PC-9 (cell line): Measurements from ENCODE around the gene SLC26A2. TPM values are rescaled to one million over a fixed set of nuclear protein-coding genes. Genes with fewer than 3 reads are reported as not detected.
"Not testable (repeated sequence)": the region's sequence is repeated elsewhere in the genome, so short reads cannot be mapped to it uniquely, and the experiment has no call there.

Source experiments
- BruUV-seq: library from RNA; stranded (reverse); fragments of 400-500 nt; replicated peaks from 2 replicates; lab custom pipeline; 2021; lab: Mats Ljungman, UMichigan
- CTCF ChIA-PET: fragments of 300-600 bp; sonication (Branson Sonifier 250); formaldehyde crosslinking; loops from one replicate; lab custom pipeline; 2022; ENCODE audit warnings: antibody characterized with exemption; lab: Charles Lee
- POLR2A ChIA-PET: fragments of 300-600 bp; sonication (Branson Sonifier 250); formaldehyde crosslinking; loops from one replicate; lab custom pipeline; 2022; ENCODE audit warnings: antibody characterized with exemption; ENCODE audit not compliant: unreplicated experiment; lab: Charles Lee
- DNase-seq, 2 experiments: peaks; one replicate each; pipeline versions ENCODE4 v3.0.0 to v3.0.0-alpha.2; 2015 to 2022; ENCODE audit warnings: mixed read lengths in 1 of 2
- H2AFZ ChIP-seq: fragments of 200-600 bp; sonication (generic); 2 replicates; pipeline ENCODE4 v1.8.1; 2017; ENCODE audit warnings: antibody characterized with exemption
- H3F3A ChIP-seq: fragments of 200-600 bp; sonication (generic); 2 replicates; pipeline ENCODE4 v1.8.1; 2017; ENCODE audit warnings: antibody characterized with exemption, mild to moderate bottlenecking, low read depth; ENCODE audit not compliant: insufficient read depth
- H3K27ac ChIP-seq: fragments of 200-600 bp; sonication (generic); 2 replicates; pipeline ENCODE4 v1.6.1; 2016; ENCODE audit warnings: mixed run types
- H3K27me3 ChIP-seq: fragments of 200-600 bp; sonication (generic); 2 replicates; pipeline ENCODE4 v1.6.1; 2016; ENCODE audit warnings: low read depth, mixed run types; ENCODE audit not compliant: insufficient read depth
- H3K36me3 ChIP-seq: fragments of 200-600 bp; sonication (generic); 2 replicates; pipeline ENCODE4 v1.6.1; 2016; ENCODE audit warnings: low read depth, mixed run types
- H3K4me1 ChIP-seq: fragments of 200-600 bp; sonication (generic); replicated peaks from 2 replicates; pipeline ENCODE4 v1.6.1; 2016; ENCODE audit warnings: mixed run types; ENCODE audit not compliant: insufficient read depth
- H3K4me2 ChIP-seq: fragments of 200-600 bp; sonication (generic); 2 replicates; pipeline ENCODE4 v1.6.1; 2017; ENCODE audit warnings: mixed run types
- H3K4me3 ChIP-seq: fragments of 200-600 bp; sonication (generic); 2 replicates; pipeline ENCODE4 v1.6.1; 2016; ENCODE audit warnings: mixed run types
- H3K79me2 ChIP-seq: fragments of 200-600 bp; sonication (generic); 2 replicates; pipeline ENCODE4 v1.6.1; 2017; ENCODE audit warnings: low read depth, mixed run types
- H3K9me2 ChIP-seq: fragments of 200-600 bp; sonication (generic); 2 replicates; pipeline ENCODE4 v1.8.1; 2017; ENCODE audit warnings: mild to moderate bottlenecking; ENCODE audit not compliant: insufficient read depth
- H3K9me3 ChIP-seq: fragments of 200-600 bp; sonication (generic); 2 replicates; pipeline ENCODE4 v1.8.1; 2016; ENCODE audit warnings: low read depth; ENCODE audit not compliant: insufficient read depth
- H4K20me1 ChIP-seq: fragments of 200-600 bp; sonication (generic); 2 replicates; pipeline ENCODE4 v1.8.1; 2017; ENCODE audit not compliant: insufficient read depth
- CTCF ChIP-seq: fragments of 200-600 bp; sonication (generic); conservative IDR thresholded peaks from 2 replicates; pipeline ENCODE4 v1.6.1; 2017; ENCODE audit warnings: mixed run types, antibody characterized with exemption, mild to moderate bottlenecking, moderate library complexity
- EZH2 ChIP-seq: fragments of 200-600 bp; sonication (generic); IDR thresholded peaks from 2 replicates; pipeline ENCODE4 v1.8.0; 2017; ENCODE audit warnings: antibody characterized with exemption, low read depth
- intact Hi-C: fragments of 100-400 bp; cut with micrococcal nuclease; formaldehyde crosslinking; loops from one replicate; pipeline ENCODE4 v1.10.0; 2022; ENCODE audit not compliant: unreplicated experiment
- total RNA-seq: library from RNA; stranded (reverse); gene quantifications from 2 replicates; pipeline ENCODE4 v1.2.3, GENCODE V29; 2021

SLC26A2 gene
- total RNA-seq, 1 experiment from 2014 or later, result 13.5 TPM

- Histone ChIP-seq H3K4me1 (peaks cover 46% of the 10 kb centered on the region), H3K4me3 (no peak overlapping the region), H3K4me2 (no peak overlapping the region), H4K20me1 (no peaks in the 10 kb centered on the region), H3K27ac (no peak overlapping the region), H3K36me3 (no peaks in the 10 kb centered on the region), H3F3A (peaks cover 40% of the 10 kb centered on the region), H3K79me2 (no peaks in the 10 kb centered on the region), H3K27me3 (no peaks in the 10 kb centered on the region), H2AFZ (no peak overlapping the region), H3K9me3 (no peaks in the 10 kb centered on the region), H3K9me2 (no peaks in the 10 kb centered on the region)
- POLR2A ChIA-PET, result no interaction called here
- no TSS peak for BruUV-seq
- no peak for TF ChIP-seq EZH2
- no peak for TF ChIP-seq CTCF
- DNase-seq, result no peak
- CTCF ChIA-PET, result no interaction called here
- intact Hi-C loops, result no loop called here
These were observed 18.8 kb upstream of the SLC26A2 start for GRCh38 chr5:149941795-149942194.

GRCh38 chr5:149942199-149942598 lies 18.4 kb upstream of the SLC26A2 start:
- Histone ChIP-seq H3K27ac (no peak overlapping the region), H3K9me2 (no peaks in the 10 kb centered on the region), H3K79me2 (no peaks in the 10 kb centered on the region), H2AFZ (no peak overlapping the region), H3K36me3 (no peaks in the 10 kb centered on the region), H4K20me1 (no peaks in the 10 kb centered on the region), H3K4me2 (no peak overlapping the region), H3F3A (peaks cover 36% of the 10 kb centered on the region), H3K4me1 (peaks cover 42% of the 10 kb centered on the region), H3K27me3 (no peaks in the 10 kb centered on the region), H3K4me3 (no peak overlapping the region), H3K9me3 (no peaks in the 10 kb centered on the region)
- ChIA-PET CTCF (no interaction called here), POLR2A (no interaction called here)
- no TSS peak for BruUV-seq
- DNase-seq, result no peak
- TF ChIP-seq EZH2 (no peak), CTCF (no peak)
- intact Hi-C loops, result no loop called here

GRCh38 chr5:149942741-149943169 lies 17.8 kb upstream of the SLC26A2 start:
- H3K27me3 ChIP-seq, H3K79me2 ChIP-seq, H3K9me3 ChIP-seq, CTCF ChIA-PET, H3K4me3 ChIP-seq, H2AFZ ChIP-seq, POLR2A ChIA-PET, H3K36me3 ChIP-seq, H4K20me1 ChIP-seq, H3K27ac ChIP-seq, BruUV-seq, H3K4me2 ChIP-seq, intact Hi-C loops, H3K9me2 ChIP-seq, DNase-seq: not testable (repeated sequence)
- peaks cover 36% of the 10 kb centered on the region for H3K4me1 ChIP-seq
- H3F3A ChIP-seq, result peaks cover 30% of the 10 kb centered on the region

- Histone ChIP-seq H3F3A (peaks cover 24% of the 10 kb centered on the region), H3K4me1 (peaks cover 32% of the 10 kb centered on the region)
- H3K79me2 ChIP-seq, POLR2A ChIA-PET, BruUV-seq, intact Hi-C loops, H3K4me3 ChIP-seq, H2AFZ ChIP-seq, CTCF ChIA-PET, H3K27me3 ChIP-seq, H3K27ac ChIP-seq, DNase-seq, H4K20me1 ChIP-seq, H3K9me3 ChIP-seq, H3K9me2 ChIP-seq, H3K36me3 ChIP-seq, H3K4me2 ChIP-seq: not testable (repeated sequence)
These were observed 17.2 kb upstream of the SLC26A2 start for GRCh38 chr5:149943177-149943949.
